ENCODE results near the gene SH2D7. TPM values are rescaled to one million over a fixed set of nuclear protein-coding genes. Genes with fewer than 3 reads are reported as not detected.

Gene SH2D7
- total and polyA plus RNA-seq, 2 donors (not counting 3 experiments of a cell fraction or from before 2014, with no cell fraction given): not detected

DNA sequence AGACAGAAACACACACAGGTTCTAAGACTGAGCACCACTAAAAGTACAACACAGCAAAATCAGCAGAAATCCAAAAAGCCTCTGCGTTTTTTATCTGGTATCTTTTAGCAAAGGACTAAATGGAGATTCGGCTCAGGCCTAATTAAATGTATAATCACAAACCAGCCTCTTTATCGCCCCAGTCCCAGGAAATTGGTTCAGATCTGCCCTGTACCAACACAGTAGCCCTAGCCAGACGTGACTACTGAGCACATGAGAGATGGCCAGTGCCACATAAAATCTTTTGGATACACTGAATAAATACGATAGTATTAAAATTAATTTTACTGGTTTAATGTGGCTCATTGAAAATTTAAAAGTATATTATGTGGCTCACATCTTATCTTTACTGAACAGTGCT is 34.6 kb upstream of the SH2D7 start:
- BruUV-seq (replicated peaks): no TSS peak
- Histone ChIP-seq H4K20me1 (replicated peaks; ENCODE audit: control insufficient read depth, extremely low read depth, insufficient read depth, low read length) (no peaks in the 10 kb centered on the region), H3K36me3 (ENCODE audit: control insufficient read depth in 2 of 2, extremely low read depth in 1 of 2, insufficient read depth in 2 of 2, low read length in 2 of 2) (no peaks in the 10 kb centered on the region), H3K4me1 (ENCODE audit: control insufficient read depth, extremely low read depth, insufficient read depth, low read length) (peaks cover 41% of the 10 kb centered on the region), H3K9me3 (replicated peaks; ENCODE audit: control insufficient read depth, insufficient read depth, low read length) (no peaks in the 10 kb centered on the region), H3K4me3 (replicated peaks in 1 of 3; ENCODE audit: insufficient read depth in 1 of 3, low read depth in 1 of 3, low read length in 3 of 3) (no peak overlapping the region), H3K27me3 (ENCODE audit: control insufficient read depth in 2 of 2, insufficient read depth in 2 of 2, low read length in 2 of 2) (no peaks in the 10 kb centered on the region), H3K27ac (ENCODE audit: insufficient read depth, low read depth, low read length) (no peak overlapping the region), H3K9ac (replicated peaks; ENCODE audit: extremely low read depth, insufficient read depth, low read length) (no peak overlapping the region), H2AFZ (ENCODE audit: low read depth, low read length) (no peak overlapping the region), H3K9me1 (replicated peaks; ENCODE audit: control insufficient read depth, extremely low read depth, insufficient read depth, low read length) (no peaks in the 10 kb centered on the region), H3K79me2 (ENCODE audit: control insufficient read depth, insufficient read depth, low read length) (peaks cover 60% of the 10 kb centered on the region), H3K4me2 (ENCODE audit: insufficient read depth, low read length) (no peak overlapping the region)
- intact Hi-C loops (cut with micrococcal nuclease): no loop called here
- no peak for TF ChIP-seq MYC (IDR thresholded peaks at IDR 0.05; ENCODE audit: low read depth, low read length)
- TF ChIP-seq, protein P1, sequence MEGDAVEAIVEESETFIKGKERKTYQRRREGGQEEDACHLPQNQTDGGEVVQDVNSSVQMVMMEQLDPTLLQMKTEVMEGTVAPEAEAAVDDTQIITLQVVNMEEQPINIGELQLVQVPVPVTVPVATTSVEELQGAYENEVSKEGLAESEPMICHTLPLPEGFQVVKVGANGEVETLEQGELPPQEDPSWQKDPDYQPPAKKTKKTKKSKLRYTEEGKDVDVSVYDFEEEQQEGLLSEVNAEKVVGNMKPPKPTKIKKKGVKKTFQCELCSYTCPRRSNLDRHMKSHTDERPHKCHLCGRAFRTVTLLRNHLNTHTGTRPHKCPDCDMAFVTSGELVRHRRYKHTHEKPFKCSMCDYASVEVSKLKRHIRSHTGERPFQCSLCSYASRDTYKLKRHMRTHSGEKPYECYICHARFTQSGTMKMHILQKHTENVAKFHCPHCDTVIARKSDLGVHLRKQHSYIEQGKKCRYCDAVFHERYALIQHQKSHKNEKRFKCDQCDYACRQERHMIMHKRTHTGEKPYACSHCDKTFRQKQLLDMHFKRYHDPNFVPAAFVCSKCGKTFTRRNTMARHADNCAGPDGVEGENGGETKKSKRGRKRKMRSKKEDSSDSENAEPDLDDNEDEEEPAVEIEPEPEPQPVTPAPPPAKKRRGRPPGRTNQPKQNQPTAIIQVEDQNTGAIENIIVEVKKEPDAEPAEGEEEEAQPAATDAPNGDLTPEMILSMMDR (IDR thresholded peaks at IDR 0.05; ENCODE audit: extremely low read depth in 1 of 2, insufficient read depth in 1 of 2, low read depth in 1 of 2, low read length in 2 of 2): no peak
- TF ChIP-seq POLR2A (IDR thresholded peaks at IDR 0.05; ENCODE audit: low read depth, low read length): no peak
- no peak for TF ChIP-seq POLR2AphosphoS5 (IDR thresholded peaks at IDR 0.05; ENCODE audit: insufficient read depth, low read depth, low read length)
- TF ChIP-seq, protein P2, sequence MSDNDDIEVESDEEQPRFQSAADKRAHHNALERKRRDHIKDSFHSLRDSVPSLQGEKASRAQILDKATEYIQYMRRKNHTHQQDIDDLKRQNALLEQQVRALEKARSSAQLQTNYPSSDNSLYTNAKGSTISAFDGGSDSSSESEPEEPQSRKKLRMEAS (IDR thresholded peaks at IDR 0.05; ENCODE audit: insufficient read depth, insufficient read length): no peak
- no peak for TF ChIP-seq JUN (IDR thresholded peaks at IDR 0.05; ENCODE audit: borderline replicate concordance, insufficient read depth, insufficient read length, low read depth)
- TF ChIP-seq GATA2 (IDR thresholded peaks at IDR 0.05; ENCODE audit: insufficient read depth, insufficient read length, low read depth, low read length): no peak
- TF ChIP-seq EZH2 (IDR thresholded peaks at IDR 0.05; ENCODE audit: borderline replicate concordance, low read depth, low read length, severe bottlenecking): no peak
- no peak for TF ChIP-seq FOS (IDR thresholded peaks at IDR 0.05; ENCODE audit: borderline replicate concordance, insufficient read depth, low read length)
- POLR2A ChIA-PET: no interaction called here
- DNase-seq (ENCODE audit: low read depth, low spot score) (no peak), FAIRE-seq (no peak)
- dilution Hi-C loops (cut with MboI; ENCODE audit: extremely low pct_ligation_motif_present, low sequenced_read_pairs): no loop called here
- CTCF ChIA-PET: interaction anchor here (1.0 to 2.4 kb wide), 4 partner anchors 8 to 51 kb away, joined by 3 to 11 read pairs (median 9); no protein-coding TSS in a partner anchor
